Esophagus muscularis mucosa (tissue), 4 donors: Measurements from ENCODE around the gene CASP2. TPM values are rescaled to one million over a fixed set of nuclear protein-coding genes. Genes with fewer than 3 reads are reported as not detected.

ENCODE experiments used
- DNase-seq: peaks from one replicate; pipeline ENCODE4 v3.0.0-alpha.2; 2017; ENCODE audit errors: extremely low spot score
- H3K27ac ChIP-seq, 4 donors: fragments of 200-600 bp; sonication (generic); replicated peaks in 1 of 4; 1 replicate in 3 of 4; 2 replicates in 1 of 4; pipeline ENCODE4 v1.5.1; 2016 to 2019; ENCODE audit warnings: mild to moderate bottlenecking in 1 of 4
- H3K27me3 ChIP-seq, 4 donors: fragments of 200-600 bp; sonication (generic); one replicate each; pipeline versions ENCODE4 v1.5.1 to v1.6.0; 2016 to 2019
- H3K36me3 ChIP-seq, 4 donors: fragments of 200-600 bp; sonication (generic); one replicate each; pipeline ENCODE4 v1.5.1; 2016 to 2019
- H3K4me1 ChIP-seq, 4 donors: fragments of 200-600 bp; sonication (generic); one replicate each; pipeline ENCODE4 v1.5.1; 2016 to 2019
- H3K4me3 ChIP-seq, 4 donors: fragments of 200-600 bp; sonication (generic); 1 replicate in 2 of 4; 2 replicates in 2 of 4; pipeline ENCODE4 v1.5.1; 2016 to 2019; ENCODE audit warnings: mild to moderate bottlenecking in 4 of 4, moderate library complexity in 1 of 4
- H3K9me3 ChIP-seq, 4 donors: fragments of 200-600 bp; sonication (generic); 1 replicate in 3 of 4; 2 replicates in 1 of 4; pipeline ENCODE4 v1.5.1; 2016 to 2019
- EP300 ChIP-seq: sonication (generic); formaldehyde crosslinking; IDR thresholded peaks from one replicate; pipeline ENCODE4 v1.6.1; 2017; ENCODE audit warnings: antibody characterized with exemption
- POLR2A ChIP-seq: fragments of 450-650 bp; IDR thresholded peaks from one replicate; pipeline ENCODE4 v1.6.1; 2017; ENCODE audit warnings: antibody characterized with exemption, moderate library complexity, mild to moderate bottlenecking, low read depth
- POLR2AphosphoS5 ChIP-seq, 2 donors: sonication (generic); formaldehyde crosslinking; IDR thresholded peaks; one replicate each; pipeline ENCODE4 v1.6.1; 2017; ENCODE audit warnings: antibody characterized with exemption in 2 of 2
- WGBS: methylation state at CpG from one replicate; pipeline ENCODE4 v1.1.5; 2018; 5-methylcytosine and 5-hydroxymethylcytosine counted together
- intact Hi-C: fragments of 100-400 bp; cut with DNase I; formaldehyde crosslinking; loops from one replicate; pipeline ENCODE4 v1.15.1; 2023
- total RNA-seq, 4 donors: library from RNA; depleted of rRNA; stranded (reverse); fragments of >200 nt; gene quantifications; one replicate each; pipeline versions ENCODE4 v1.1.0 to v1.2.1, GENCODE V29; 2016
- TF ChIP-seq, protein P1 (sequence below), 3 experiments: fragments of 200-600 bp in 2 of 3; fragments of 450-650 bp in 1 of 3; sonication (generic) in 2 of 3; IDR thresholded peaks; one replicate each; pipeline ENCODE4 v1.5.1; 2017 to 2019; ENCODE audit warnings: antibody characterized with exemption in 3 of 3, mild to moderate bottlenecking in 2 of 3, moderate library complexity in 1 of 3

CASP2 gene
- total RNA-seq, 4 donors from 2014 or later, result 7.1 to 11.7 (median 9.0) TPM

- H3K4me1 ChIP-seq, result peaks cover 23 to 32% (median 26%) of the 10 kb centered on the region in 4 donors
- intact Hi-C loops, result no loop called here
These were observed 2.7 kb upstream of the CASP2 start for GRCh38 chr7:143285470-143285778.

GRCh38 chr7:143285806-143286521, 2.2 kb upstream of the CASP2 start:
- Histone ChIP-seq H3K27ac (no peak overlapping the region), H3K9me3 (no peaks in the 10 kb centered on the region), H3K4me3 (no peak overlapping the region), H3K27me3 (no peaks in the 10 kb centered on the region), H3K36me3 (no peaks in the 10 kb centered on the region), H3K4me1 (peaks cover 27 to 38% (median 29%) of the 10 kb centered on the region in 4 donors)
- DNase-seq, result no peak
- TF ChIP-seq POLR2A (no peak), POLR2AphosphoS5 (IDR thresholded peaks at IDR 0.05) (no peak), EP300 (no peak)
- TF ChIP-seq, protein P1, sequence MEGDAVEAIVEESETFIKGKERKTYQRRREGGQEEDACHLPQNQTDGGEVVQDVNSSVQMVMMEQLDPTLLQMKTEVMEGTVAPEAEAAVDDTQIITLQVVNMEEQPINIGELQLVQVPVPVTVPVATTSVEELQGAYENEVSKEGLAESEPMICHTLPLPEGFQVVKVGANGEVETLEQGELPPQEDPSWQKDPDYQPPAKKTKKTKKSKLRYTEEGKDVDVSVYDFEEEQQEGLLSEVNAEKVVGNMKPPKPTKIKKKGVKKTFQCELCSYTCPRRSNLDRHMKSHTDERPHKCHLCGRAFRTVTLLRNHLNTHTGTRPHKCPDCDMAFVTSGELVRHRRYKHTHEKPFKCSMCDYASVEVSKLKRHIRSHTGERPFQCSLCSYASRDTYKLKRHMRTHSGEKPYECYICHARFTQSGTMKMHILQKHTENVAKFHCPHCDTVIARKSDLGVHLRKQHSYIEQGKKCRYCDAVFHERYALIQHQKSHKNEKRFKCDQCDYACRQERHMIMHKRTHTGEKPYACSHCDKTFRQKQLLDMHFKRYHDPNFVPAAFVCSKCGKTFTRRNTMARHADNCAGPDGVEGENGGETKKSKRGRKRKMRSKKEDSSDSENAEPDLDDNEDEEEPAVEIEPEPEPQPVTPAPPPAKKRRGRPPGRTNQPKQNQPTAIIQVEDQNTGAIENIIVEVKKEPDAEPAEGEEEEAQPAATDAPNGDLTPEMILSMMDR (IDR thresholded peaks at IDR 0.05), result no peak
- 98% methylated on average over 9 of the region's 11 CpGs for WGBS
- intact Hi-C loops, result no loop called here

More at GRCh38 chr7:143285470-143285778, 2.7 kb upstream of the CASP2 start:
- Histone ChIP-seq H3K9me3 (no peaks in the 10 kb centered on the region), H3K27ac (no peak overlapping the region), H3K4me3 (no peak overlapping the region), H3K27me3 (no peaks in the 10 kb centered on the region), H3K36me3 (no peaks in the 10 kb centered on the region)
- DNase-seq, result no peak
- TF ChIP-seq EP300 (no peak), POLR2A (no peak), POLR2AphosphoS5 (IDR thresholded peaks at IDR 0.05) (no peak)
- TF ChIP-seq, protein P1 (IDR thresholded peaks at IDR 0.05), result no peak
- WGBS, result 90% methylated on average over 2 of the region's 3 CpGs

GRCh38 chr7:143286522-143286890, 1.6 kb upstream of the CASP2 start:
- Histone ChIP-seq H3K27ac (no peak overlapping the region), H3K9me3 (no peaks in the 10 kb centered on the region), H3K36me3 (peaks cover 0 to 2% (median 0%) of the 10 kb centered on the region in 4 donors), H3K4me3 (no peak overlapping the region), H3K27me3 (no peaks in the 10 kb centered on the region), H3K4me1 (peaks cover 27 to 42% (median 34%) of the 10 kb centered on the region in 4 donors)
- WGBS, result 78% methylated on average over 5 of the region's 6 CpGs
- TF ChIP-seq POLR2A, result no peak
- TF ChIP-seq POLR2AphosphoS5 (IDR thresholded peaks at IDR 0.05), result no peak
- TF ChIP-seq, protein P1 (IDR thresholded peaks at IDR 0.05), result no peak
- no peak for TF ChIP-seq EP300
- no peak for DNase-seq
- intact Hi-C loops, result no loop called here

- Histone ChIP-seq H3K36me3 (peaks cover 4 to 12% (median 7%) of the 10 kb centered on the region in 4 donors), H3K4me1 (peaks cover 27 to 42% (median 34%) of the 10 kb centered on the region in 4 donors), H3K27ac (peak overlapping the region; percentile 87 to 95 (median 90)), H3K9me3 (no peaks in the 10 kb centered on the region), H3K27me3 (no peaks in the 10 kb centered on the region), H3K4me3 (peak overlapping the region; percentile 81 to 97 (median 90))
- no peak for TF ChIP-seq POLR2A
- TF ChIP-seq EP300, result no peak
- TF ChIP-seq POLR2AphosphoS5 (IDR thresholded peaks at IDR 0.05), result no peak
- TF ChIP-seq, protein P1 (IDR thresholded peaks at IDR 0.05), result no peak
- intact Hi-C loops, result no loop called here
- WGBS, result 77% methylated on average over 5 of the region's 17 CpGs
- DNase-seq, result no peak
These were observed 714 bp upstream of the CASP2 start for GRCh38 chr7:143287339-143287934.
